Measurements from ENCODE around the gene UNC13D. TPM values are rescaled to one million over a fixed set of nuclear protein-coding genes. Genes with fewer than 3 reads are reported as not detected.

The UNC13D gene
- total RNA-seq, 2 donors from 2014 or later = 25.9 to 35.0 TPM

GRCh38 chr17:75880266-75880665 lies 36.1 kb upstream of the UNC13D start:
- no peak for DNase-seq
- TF ChIP-seq CTCF (IDR thresholded peaks at IDR 0.05) = no peak
- intact Hi-C loops (cut with DNase I) = no loop called here
- Histone ChIP-seq H3K36me3 (no peaks in the 10 kb centered on the region), H3K4me3 (no peak overlapping the region), H3K4me1 (peaks cover 12% of the 10 kb centered on the region), H3K27me3 (no peaks in the 10 kb centered on the region), H3K27ac (no peak overlapping the region), H3K9ac (ENCODE audit: low read depth in 2 of 2, low read length in 2 of 2) (no peak overlapping the region), H3K9me3 (no peaks in the 10 kb centered on the region)

- Histone ChIP-seq H3K36me3 (peaks cover 5% of the 10 kb centered on the region), H3K4me1 (peaks cover 12% of the 10 kb centered on the region), H3K27me3 (no peaks in the 10 kb centered on the region), H3K27ac (peak within 1 kb of the TSS; percentile 98), H3K4me3 (peak within 1 kb of the TSS; percentile 71), H3K9me3 (no peaks in the 10 kb centered on the region), H3K9ac (ENCODE audit: low read depth in 2 of 2, low read length in 2 of 2) (peak within 1 kb of the TSS; percentile 89 to 93)
- intact Hi-C loops (cut with DNase I) = no loop called here
- no peak for TF ChIP-seq CTCF (IDR thresholded peaks at IDR 0.05)
- DNase-seq = peak; percentile 78
Observed at GRCh38 chr17:75878174-75878998, 34.2 kb upstream of the UNC13D start, which contains the start of gene TRIM47. Gene TRIM47 (minus strand): TSS chr17:75878581. CDS start chr17:75878548, 33 bp downstream.

- Histone ChIP-seq H3K4me3 (peak overlapping the region; percentile 71), H3K9ac (ENCODE audit: low read depth in 2 of 2, low read length in 2 of 2) (peak overlapping the region; percentile 89 to 93), H3K36me3 (peaks cover 5% of the 10 kb centered on the region), H3K4me1 (peaks cover 13% of the 10 kb centered on the region), H3K9me3 (no peaks in the 10 kb centered on the region), H3K27ac (peak overlapping the region; percentile 98), H3K27me3 (no peaks in the 10 kb centered on the region)
- intact Hi-C loops (cut with DNase I) = no loop called here
- peak; percentile 33 for TF ChIP-seq CTCF (IDR thresholded peaks at IDR 0.05)
- peak; percentile 81 for DNase-seq
Observed at GRCh38 chr17:75877752-75878173, 33.6 kb upstream of the UNC13D start.

GRCh38 chr17:75876938-75877751 lies 32.9 kb upstream of the UNC13D start:
- peak overlapping the region; percentile 89 to 93 for H3K9ac ChIP-seq (ENCODE audit: low read depth in 2 of 2, low read length in 2 of 2)
- no peaks in the 10 kb centered on the region for H3K9me3 ChIP-seq
- peak overlapping the region; percentile 98 for H3K27ac ChIP-seq
- peaks cover 19% of the 10 kb centered on the region for H3K4me1 ChIP-seq
- H3K36me3 ChIP-seq = peaks cover 5% of the 10 kb centered on the region
- no peaks in the 10 kb centered on the region for H3K27me3 ChIP-seq
- no peak for TF ChIP-seq CTCF (IDR thresholded peaks at IDR 0.05)
- intact Hi-C loops (cut with DNase I) = no loop called here
- DNase-seq = peak; percentile 90
- peak overlapping the region; percentile 71 for H3K4me3 ChIP-seq

GRCh38 chr17:75876190-75876937 lies 32.2 kb upstream of the UNC13D start:
- Histone ChIP-seq H3K9ac (ENCODE audit: low read depth in 2 of 2, low read length in 2 of 2) (peak overlapping the region; percentile 89 to 93), H3K9me3 (no peaks in the 10 kb centered on the region), H3K36me3 (peaks cover 5% of the 10 kb centered on the region), H3K27ac (peak overlapping the region; percentile 98), H3K4me1 (peaks cover 19% of the 10 kb centered on the region), H3K4me3 (peak overlapping the region; percentile 71), H3K27me3 (no peaks in the 10 kb centered on the region)
- TF ChIP-seq CTCF (IDR thresholded peaks at IDR 0.05) = no peak
- DNase-seq = peak; percentile 90
- intact Hi-C loops (cut with DNase I) = no loop called here

Data from colonic mucosa (tissue), 4 donors.